Astrocyte of the hippocampus (primary cell): ENCODE measurements around the gene TUBA4B.
"Not testable (repeated sequence)": the region's sequence is repeated elsewhere in the genome, so short reads cannot be mapped to it uniquely, and the experiment has no call there.

Experiments used
- DNase-seq: peaks from one replicate; pipeline ENCODE4 v3.0.0; 2011; ENCODE audit warnings: low read depth, low spot score

Gene TUBA4B

GRCh38 chr2:219247678-219248642 lies 5.1 kb upstream of the TUBA4B start:
- no peak for DNase-seq

- DNase-seq: no peak
Measured at GRCh38 chr2:219248845-219249202, 4.2 kb upstream of the TUBA4B start.

- DNase-seq: peak; percentile 93
Measured at GRCh38 chr2:219249203-219249980, 3.7 kb upstream of the TUBA4B start.

DNA sequence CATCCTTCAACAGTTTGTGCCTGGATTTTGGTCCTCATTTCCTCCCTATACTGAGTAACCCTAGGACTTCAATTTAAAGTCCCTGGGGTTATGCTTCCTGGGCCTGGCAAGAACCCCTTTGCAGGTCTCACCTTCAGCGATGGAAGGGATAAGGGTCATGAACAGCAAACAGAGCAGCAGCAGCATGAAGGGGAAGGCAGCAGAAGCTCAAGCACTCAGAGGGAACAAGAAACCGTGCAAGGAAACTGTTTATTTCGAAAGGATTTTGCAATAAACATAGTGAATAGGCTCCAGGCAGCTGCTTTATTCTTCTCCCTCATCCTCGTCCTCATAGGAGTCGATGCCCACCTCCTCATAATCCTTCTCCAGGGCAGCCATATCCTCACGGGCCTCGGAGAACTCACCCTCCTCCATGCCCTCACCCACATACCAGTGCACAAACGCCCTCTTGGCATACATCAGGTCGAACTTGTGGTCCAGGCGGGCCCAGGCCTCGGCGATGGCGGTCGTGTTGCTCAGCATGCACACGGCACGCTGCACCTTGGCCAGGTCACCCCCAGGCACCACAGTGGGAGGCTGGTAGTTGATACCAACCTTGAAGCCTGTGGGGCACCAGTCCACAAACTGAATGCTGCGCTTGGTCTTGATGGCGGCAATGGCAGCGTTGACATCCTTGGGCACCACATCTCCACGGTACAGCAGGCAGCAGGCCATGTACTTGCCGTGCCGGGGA lies 2.8 kb upstream of the TUBA4B start:
- no peak for DNase-seq

GRCh38 chr2:219251656-219252055 lies 1.4 kb upstream of the TUBA4B start:
- no peak for DNase-seq

- DNase-seq: no peak
Measured at GRCh38 chr2:219252084-219252483, 959 bp upstream of the TUBA4B start.

DNA sequence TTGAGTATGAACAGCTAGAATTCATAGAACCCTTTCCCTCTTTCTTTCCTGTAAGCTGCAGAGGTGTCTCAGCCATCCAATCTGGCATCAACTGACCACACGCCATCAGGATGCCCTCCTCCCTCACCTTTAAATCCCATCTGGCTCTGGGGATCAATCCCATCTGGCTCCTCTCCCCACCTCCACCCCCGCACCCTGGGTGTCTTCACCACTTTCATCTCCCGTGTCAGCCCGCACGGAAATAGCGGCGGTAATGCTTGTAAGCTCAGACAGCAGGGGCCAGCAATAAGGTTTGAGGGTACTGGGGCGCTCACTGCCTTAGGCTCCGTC lies 508 bp upstream of the TUBA4B start:
- no peak for DNase-seq

DNA sequence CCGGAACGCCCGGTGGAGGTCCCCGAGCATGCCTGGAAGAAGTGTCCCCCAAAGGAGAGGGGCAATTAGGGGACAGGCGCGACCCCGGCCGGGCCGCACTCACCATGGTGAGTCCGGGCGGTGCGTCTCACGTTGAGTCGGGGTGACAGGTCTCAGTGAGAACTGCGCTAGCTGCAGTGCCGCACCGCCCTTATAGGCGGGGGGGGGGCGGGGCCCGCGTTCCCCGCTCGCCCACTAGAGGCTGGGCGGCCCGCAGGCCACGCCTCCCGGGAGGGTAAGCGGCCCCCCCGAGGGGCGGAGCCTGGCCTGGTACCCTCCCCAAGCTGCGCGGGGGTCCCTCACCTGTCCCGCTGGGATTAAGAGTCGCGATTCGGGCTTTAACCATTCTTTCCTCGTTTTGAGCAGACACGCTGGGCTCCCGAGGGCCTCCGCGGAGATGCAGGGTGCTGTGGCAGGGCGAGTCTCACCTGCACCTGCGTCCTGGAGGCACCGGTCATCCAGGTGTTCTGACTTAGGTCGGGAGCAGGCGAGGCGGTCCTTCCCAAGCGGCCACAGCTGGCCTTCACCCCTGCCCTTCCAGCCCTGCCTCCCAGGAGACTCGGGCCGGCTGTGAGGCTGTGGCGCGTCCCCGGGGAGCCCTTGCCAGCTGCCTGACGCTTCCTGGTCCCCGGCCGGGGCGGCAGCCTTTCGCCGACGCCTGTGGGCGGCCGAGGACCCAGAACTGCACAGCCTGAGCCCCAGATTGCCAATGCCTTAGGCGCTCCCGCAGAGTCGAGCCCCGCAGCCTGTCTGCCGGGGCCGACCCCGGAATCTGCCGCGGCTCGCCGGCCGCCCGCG lies 928 bp downstream of the TUBA4B start, which contains the start of gene TUBA4A:
TSS of gene TUBA4A (minus strand) at position 166 of the 837 bp plus-strand sequence. CDS start at position 106, 60 bp downstream.
- DNase-seq: peak; percentile 84

DNA sequence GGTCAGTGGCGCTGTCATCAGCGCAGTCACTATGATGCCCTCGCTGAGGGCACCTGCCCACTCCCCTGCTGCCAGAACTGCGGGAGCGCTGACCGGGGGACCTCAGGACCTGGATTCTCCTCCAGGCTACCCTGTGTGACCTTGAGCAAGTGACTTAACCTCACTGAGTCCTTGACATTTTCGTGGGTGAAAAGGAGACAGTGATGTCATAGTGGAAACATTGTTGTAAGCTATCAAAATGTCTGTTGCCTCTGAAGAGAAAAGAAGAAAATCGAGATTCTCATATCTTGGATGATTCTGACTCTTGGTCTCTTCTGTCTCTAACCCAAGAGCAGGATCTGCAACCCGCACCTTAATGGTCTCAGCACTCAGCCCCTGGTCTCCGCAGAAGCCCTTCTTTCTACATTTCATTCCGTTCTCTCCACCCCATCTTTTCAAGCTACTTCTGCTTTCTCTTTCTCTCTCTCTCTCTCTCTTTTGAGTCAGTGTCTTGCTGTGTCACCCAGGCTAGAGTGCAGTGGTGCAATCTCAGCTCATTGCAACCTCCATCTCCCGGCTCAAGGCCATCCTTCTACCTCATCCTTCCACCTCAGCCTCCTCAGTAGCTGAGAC lies 1.7 kb downstream of the TUBA4B start:
- DNase-seq: no peak

- not testable (repeated sequence) for DNase-seq
Measured at GRCh38 chr2:219258942-219259341, 5.9 kb downstream of the TUBA4B start.

- no peak for DNase-seq
Measured at GRCh38 chr2:219261024-219261855, 8.2 kb downstream of the TUBA4B start.

DNA sequence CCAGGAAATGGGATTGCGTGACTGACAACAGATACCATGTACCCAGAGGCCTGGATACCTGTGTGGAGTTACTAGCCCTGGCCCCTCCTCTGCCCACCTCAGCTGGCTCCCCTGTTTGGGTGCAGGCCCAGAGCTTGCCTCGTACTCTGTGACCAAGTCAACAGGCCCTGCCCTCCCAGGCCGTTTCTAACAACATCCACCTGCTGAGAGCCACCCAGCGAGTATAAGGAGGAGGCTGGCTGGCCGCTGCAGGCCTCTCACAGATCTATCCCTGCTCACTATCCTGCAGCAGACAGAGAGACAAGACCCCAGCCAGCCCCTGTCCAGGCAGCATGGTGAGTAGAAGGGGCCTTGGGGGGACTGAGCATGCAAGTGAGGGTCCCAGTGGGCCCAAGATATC lies 13.2 kb downstream of the TUBA4B start:
- no peak for DNase-seq

DNA sequence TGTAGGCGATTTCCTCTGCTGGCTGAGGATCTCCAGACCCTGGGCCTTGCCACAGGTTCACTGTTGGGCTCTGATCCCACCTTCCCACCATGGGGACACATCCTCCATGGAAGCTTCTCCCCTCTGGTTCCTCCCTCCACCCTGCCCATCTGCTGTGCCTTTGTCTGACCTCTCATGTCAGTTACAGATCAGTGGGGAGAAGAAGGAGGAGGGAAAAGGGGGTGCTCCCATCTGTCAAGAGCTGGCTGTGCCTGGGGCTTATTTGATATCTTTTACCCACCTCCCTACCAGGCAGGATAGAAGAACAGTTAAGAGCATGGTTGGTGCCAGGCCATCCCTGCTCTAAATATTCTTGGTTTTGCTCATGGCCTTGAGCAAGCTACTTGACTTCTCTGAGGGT lies 13.8 kb downstream of the TUBA4B start:
- DNase-seq: no peak

GRCh38 chr2:219268294-219268693 lies 15.3 kb downstream of the TUBA4B start:
- no peak for DNase-seq

DNA sequence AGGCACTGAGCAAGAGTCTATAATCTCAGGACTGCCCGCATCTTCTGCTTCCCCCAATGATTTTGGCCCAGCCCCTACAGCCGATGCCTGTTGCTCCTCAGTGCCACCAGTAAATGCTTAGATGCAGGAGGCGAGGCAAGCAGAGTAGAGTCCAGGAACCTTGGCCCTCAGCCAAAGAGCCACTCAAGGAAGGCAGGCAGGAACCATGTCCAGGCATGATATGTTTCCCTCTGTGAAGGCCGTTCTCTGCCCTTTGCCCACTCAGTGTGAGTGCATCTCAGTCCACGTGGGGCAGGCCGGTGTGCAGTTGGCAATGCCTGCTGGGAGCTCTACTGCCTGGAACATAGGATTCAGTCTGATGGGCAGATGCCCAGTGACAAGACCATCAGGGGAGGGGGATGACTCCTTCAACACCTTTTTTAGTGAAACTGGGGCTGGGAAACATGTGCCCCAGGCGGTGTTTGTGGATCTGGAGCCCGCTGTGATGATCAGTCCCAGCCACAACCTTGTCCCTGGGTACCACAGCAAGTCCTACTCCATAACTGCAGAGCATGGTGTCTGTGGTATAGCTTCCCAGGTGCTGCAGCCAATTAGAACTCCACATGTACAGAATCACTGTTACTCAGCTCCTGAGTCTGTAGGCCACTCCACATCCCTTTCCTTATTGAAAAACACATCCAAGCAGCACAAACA lies 16.5 kb downstream of the TUBA4B start:
- DNase-seq: peak; percentile 14

GRCh38 chr2:219270055-219270372 lies 17.0 kb downstream of the TUBA4B start:
- no peak for DNase-seq

DNA sequence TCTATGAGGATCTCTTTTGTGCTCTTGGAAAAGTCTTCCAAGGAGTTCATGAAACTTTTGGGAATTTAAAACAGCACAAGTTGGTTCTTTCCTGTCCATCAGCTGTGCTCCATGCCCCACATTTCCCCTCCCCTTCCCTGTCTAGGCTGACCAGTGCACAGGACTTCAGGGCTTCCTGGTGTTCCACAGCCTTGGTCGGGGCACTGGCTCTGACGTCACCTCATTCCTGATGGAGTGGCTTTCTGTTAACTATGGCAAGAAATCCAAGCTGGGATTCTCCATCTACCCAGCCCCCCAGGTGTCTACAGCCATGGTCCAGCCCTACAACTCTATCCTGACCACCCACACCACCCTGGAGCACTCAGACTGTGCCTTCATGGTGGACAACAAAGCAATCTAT lies 18.0 kb downstream of the TUBA4B start:
- no peak for DNase-seq

DNA sequence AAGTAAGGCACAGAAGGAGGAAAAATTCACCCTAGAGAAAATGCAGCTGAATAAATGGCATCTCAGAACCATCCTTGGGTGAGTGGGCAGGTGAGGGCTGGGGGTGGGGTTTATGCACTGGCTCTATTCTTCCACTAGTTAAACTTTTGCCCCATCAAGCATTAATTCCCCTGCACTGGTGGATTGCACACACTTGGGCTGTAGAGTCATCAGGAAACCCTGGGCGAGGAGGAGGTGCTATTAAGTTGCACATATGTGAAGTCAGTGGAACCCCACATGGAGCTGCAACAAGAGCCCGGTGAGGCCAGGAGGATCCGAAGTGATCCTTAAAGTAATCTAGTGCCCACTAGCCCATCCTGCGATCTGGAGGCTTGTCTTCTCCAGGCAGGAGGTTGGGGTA lies 19.3 kb downstream of the TUBA4B start:
- no peak for DNase-seq

DNA sequence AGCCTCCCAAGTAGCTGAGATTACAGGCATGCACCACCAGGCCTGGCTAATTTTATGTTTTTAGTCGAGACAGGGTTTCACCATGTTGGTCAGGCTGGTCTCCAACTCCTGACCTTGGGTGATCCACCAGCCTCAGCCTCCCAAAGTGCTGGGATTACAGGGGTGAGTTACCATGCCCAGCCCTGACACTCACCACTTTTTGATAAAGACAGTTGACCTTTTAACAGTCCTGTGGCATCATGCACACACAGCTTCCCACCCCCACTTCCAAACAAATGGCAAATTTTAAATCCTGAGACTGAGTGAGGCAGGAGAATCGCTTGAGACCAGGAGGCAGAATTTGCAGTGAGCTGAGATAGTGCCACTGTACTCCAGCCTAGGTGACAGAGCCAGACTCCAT lies 20.0 kb downstream of the TUBA4B start:
- no peak for DNase-seq
